Activated CD8-positive, alpha-beta memory T cell treated with anti-CD3 and anti-CD28 coated beads, Interleukin-2, amount 50 U/mL, for 24 hours (primary cell): ENCODE measurements around the gene IZUMO4.

Experiments
- DNase-seq: peaks from one replicate; pipeline ENCODE4 v3.0.0-alpha.2; 2020; ENCODE audit errors: extremely low read depth

Gene IZUMO4

DNA sequence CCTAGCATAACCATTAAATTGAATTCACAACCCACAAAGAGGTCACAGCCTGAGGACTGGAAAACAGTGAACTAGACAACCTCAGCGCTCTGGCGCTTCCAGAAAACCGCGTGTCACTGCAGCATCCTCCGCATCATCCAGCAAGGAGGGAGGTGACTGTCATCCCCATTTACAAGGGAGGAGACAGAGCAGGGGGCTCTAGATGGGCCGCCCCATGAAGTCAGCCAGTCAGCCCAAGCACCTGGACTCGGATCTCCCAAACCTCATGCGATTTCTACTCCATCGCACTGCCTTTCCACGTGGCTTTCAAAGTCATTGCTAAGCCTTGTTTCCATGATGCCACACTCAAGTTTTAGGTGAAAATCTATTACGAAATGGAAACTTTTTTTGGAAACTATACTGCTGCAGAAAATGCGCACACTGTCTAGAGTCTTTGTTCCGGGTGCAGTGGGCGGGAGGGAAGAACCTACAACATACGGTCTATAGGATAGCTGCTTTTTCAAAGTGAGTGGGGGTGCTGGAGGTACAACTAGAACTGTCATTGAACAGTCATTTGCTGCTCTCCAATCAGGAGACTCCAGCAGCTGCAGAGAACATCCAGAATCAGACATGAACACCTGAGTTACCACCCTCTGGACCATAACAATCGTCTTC is 51.9 kb downstream of the IZUMO4 start:
- no peak for DNase-seq
